Amniotic epithelial cell (primary cell): ENCODE measurements around the gene ZFHX3.

Experiments
- DNase-seq: peaks from one replicate; pipeline ENCODE4 v3.0.0-alpha.2; 2010; ENCODE audit warnings: low read depth

Gene ZFHX3

GRCh38 chr16:72873853-72874252 is 174.1 kb downstream of the ZFHX3 start:
- DNase-seq: no peak

DNA sequence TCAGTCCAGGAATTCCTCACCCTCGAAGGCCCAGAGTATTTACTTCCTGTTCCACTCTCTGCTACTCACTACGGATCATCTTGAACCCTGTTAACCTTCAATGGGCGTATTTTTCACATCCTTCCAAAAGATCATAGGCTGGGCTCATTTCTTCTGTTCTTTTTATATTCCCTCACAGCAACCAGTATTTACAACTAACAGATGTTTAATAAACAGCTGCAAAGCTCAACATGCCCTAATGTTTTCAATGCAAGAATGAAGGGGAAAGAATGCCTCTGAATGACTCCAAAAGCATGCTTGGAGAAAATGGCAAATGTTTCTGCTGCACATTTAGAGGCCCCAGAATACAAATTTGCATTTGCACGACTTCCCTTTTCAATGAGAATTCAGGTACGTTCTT is 174.9 kb downstream of the ZFHX3 start:
- no peak for DNase-seq

- no peak for DNase-seq
Observed at GRCh38 chr16:72865835-72866234, 182.1 kb downstream of the ZFHX3 start.

- DNase-seq: no peak
Observed at GRCh38 chr16:72865258-72865657, 182.7 kb downstream of the ZFHX3 start.

DNA sequence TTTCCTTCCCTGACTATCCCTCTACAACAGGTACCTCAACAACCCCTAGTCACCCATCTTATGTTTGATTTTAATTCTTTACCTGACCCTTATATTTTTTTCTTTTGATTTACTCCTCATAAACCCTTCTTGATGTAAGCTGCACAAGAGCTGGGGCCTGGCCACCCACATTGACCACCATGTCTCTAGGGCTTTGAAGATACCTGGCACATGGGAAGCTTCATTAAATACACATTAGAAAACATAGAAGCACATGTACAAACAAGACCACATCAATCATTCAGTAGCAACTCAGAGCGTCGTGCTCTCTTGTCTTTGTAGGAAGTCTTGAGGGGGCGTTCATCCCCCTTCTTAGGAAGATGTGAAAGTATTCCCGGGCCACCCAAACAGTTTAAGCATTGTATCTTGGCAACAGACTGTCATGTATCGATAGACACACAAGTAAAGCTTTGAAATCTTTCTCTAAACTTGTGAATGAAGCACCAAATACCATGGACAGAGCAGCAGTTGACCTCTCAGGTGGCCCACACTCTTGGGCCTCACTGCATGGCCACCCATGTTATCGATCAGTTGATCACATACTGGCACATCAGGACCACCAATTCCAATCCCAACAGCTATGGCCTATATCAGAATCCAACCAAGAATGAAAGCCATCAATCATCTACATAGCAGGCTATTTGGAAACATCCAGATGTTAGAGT is 183.6 kb downstream of the ZFHX3 start:
- DNase-seq: no peak

DNA sequence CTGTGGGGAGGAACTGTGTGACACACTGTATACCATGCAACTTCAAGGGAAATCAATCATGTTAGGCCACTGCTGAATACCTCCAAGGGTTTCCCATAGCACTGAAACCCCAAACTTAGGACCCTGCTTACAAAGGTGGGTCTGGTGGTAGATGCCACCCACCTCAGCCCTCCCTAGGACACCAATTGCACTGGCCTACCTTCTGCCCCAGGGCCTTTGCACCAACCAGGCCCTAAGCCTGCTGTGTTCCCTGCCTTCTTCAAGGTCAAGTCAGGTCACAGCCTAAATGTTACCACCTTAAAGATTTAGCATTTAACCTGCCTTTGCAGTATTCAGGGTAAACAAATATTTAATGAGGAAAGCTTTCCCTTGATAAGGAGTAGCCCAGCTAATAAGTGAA is 185.8 kb downstream of the ZFHX3 start:
- no peak for DNase-seq

DNA sequence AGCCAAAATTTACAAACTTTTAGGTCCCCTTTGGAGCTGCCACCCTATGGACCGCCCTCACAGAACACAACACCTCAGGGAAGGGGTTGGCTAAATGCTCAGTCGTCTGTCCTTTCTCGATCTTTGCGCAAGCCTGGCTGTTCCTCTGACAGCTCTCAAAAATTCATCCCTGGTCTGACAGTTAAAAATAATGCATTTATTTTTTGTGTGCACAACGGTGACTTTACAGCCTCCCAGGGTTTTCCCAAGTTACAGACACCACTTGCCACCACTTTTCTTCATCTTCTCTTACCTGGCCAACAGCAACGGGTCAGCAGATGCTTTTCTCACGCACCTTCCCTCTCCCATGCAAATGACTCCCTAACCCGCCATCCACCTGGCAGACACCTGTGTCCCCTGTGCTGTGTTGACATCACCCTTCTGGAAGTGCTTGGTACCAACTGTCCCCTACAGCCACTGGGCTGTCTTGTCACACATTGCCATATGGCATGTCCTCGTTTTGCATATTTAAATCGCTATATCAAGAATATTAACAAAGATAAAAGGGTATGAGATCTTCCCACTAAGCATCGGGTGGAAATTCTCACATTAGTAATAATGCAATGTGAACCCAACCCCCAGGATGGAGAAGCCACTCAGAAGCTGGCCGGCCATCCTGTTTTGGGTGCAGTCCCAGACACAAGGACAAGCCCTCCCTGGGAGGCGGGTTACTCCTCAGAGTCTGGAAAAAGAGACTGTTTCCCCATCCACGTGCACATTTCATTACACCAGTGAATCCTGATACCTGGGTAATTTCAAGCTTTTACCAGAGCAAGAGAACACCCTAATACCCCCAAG is 187.0 kb downstream of the ZFHX3 start:
- DNase-seq: no peak

GRCh38 chr16:72859581-72859980 is 188.3 kb downstream of the ZFHX3 start:
- no peak for DNase-seq

- DNase-seq: peak; percentile 46
Observed at GRCh38 chr16:72858665-72859493, 189.0 kb downstream of the ZFHX3 start.

- no peak for DNase-seq
Observed at GRCh38 chr16:72857834-72858664, 189.9 kb downstream of the ZFHX3 start.

GRCh38 chr16:72856797-72857196 is 191.1 kb downstream of the ZFHX3 start:
- no peak for DNase-seq

DNA sequence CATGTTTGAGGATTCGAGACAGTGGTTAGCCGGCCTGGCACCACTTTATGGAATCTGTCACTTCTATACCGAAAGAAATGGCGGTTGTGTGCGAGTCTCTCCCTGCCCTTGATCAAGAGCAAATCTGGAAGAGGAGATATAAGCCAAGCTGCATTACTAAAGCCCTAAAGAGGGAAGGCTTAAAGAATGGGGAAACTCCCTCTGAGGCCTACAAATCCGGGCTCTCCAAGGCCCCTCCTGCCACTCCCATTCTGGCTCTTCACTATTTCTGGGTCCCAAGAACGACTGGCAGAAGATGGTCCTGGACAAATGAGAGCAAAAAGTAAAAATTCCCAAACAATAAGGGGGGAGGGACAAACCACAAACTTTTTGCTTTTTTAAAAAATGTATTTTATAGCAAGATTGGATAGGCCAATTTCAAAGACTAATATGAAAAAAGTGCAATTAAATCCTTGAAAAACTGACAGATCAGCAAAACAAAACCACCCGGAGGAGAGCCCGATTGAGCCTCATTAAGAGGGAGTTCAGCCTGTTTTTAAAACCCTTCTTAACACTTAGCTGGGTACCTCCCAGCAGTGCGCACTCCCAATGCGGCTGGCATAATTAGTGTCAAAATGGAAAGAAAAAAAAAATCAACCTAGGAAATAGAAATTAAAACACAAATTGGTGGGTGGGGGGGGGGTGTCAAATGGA is 193.5 kb downstream of the ZFHX3 start:
- DNase-seq: no peak

DNA sequence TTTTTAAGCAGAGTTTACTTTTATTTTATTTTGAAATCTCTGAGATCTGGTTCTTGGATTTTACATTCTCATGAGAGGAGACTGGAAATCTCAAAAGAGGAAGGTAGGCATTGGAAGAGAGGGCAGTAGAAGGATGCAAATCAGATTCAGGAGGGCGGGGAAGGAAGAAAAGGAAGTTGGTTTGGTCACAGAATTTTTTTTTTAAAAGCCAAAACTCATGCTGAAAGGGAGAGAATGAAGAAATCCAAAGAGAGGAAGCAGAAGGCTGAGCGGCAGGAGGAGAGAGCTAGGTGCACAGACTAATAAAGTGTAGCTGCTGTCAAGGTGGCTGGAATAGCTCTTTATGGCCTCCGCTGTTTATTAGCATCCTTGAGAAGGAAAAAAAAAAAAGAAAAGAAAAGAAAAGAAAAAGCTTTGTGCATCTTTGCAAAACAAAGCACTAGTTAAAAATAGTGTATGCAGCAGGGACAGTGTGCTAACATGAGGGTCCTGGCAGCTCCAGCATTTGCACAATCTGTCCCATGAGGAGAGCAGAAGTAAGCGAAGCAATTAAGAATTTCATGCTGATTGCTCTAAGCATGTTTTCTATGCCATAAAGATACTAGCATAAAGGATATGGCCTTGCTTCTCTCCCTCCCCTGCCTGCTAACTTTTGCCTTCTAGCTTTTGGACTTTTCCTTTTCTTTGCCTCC is 194.2 kb downstream of the ZFHX3 start:
- no peak for DNase-seq

DNA sequence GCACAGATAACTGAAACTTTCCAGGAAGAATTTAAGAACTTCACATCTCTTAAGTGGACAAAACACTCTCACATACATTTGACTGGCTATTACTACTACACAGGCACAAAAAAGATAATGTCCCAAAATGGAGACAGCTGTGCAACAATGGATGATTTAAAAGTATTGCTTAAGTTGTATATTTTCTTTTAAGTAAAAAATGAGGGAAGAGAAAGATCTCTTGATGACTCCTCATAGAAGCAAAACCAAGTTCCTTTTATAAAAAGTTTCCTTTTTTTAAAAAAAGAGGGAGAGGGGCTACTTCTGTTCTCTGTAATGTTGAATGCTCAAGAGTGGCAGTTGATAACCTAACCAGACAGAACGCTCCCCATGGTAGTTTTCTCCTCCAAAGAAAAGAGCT is 195.5 kb downstream of the ZFHX3 start:
- DNase-seq: no peak

- DNase-seq: no peak
Observed at GRCh38 chr16:72850853-72851252, 197.1 kb downstream of the ZFHX3 start.

- no peak for DNase-seq
Observed at GRCh38 chr16:72850021-72850420, 197.9 kb downstream of the ZFHX3 start.

DNA sequence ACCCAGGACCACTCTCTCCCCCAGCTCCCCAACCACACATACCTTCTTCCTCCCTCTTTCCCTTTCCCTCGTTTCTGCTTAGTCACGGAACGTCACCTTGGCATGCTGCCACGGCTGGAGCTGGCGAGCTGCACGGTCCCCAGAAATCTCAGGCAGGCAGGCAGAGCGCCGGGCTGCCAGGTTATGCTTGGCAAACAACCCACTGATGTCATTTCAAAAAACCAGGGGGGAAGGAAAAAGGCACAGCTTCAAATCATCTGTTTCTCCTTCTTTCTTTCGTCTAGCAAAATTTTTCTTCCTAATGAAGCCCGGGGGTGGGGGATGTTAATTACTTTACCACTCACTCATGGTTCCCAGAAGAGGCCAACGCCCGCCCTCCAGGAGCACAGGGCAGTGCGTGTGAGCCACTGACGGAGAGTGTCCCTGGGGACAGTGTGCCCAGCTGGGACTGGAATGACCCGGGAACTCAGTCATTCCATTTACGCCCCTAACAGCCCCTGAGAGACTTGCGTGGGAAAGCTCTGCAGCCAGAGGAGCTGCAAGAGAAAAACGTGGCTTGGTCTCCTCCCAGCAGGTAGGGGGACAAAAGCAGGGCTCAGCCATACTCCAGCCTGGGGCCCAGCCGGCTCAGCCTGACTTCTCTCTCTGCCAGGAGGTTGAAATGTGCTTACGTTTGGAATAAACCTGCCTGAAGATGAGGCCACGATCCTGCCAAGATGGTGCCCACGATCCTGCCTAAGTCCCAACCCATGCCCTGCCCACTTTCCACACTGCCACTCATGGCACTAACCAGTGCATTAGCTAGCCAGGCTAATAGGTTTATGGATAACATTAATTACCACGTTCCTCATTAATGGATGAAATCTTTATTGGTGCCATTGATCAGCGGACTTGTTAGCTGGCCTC is 198.9 kb downstream of the ZFHX3 start:
- DNase-seq: peak; percentile 78

DNA sequence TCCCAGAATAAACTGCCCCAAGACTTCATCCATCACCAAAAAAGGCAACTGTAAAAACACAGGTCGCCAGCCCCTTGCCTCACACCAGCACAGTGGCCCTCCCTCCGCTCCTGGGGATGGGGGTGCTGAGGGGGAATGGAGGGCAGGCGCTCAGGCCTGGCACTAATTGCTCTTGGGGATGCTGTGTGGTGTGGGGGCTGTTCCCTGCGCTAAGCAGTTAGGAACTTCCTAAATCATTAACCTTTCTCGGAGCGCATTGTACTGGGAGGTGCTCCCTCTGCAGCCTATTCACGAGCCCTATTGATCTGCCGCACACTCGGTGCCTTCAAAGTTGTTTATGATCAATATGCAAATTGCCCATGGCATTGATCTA is 199.9 kb downstream of the ZFHX3 start:
- DNase-seq: no peak

DNA sequence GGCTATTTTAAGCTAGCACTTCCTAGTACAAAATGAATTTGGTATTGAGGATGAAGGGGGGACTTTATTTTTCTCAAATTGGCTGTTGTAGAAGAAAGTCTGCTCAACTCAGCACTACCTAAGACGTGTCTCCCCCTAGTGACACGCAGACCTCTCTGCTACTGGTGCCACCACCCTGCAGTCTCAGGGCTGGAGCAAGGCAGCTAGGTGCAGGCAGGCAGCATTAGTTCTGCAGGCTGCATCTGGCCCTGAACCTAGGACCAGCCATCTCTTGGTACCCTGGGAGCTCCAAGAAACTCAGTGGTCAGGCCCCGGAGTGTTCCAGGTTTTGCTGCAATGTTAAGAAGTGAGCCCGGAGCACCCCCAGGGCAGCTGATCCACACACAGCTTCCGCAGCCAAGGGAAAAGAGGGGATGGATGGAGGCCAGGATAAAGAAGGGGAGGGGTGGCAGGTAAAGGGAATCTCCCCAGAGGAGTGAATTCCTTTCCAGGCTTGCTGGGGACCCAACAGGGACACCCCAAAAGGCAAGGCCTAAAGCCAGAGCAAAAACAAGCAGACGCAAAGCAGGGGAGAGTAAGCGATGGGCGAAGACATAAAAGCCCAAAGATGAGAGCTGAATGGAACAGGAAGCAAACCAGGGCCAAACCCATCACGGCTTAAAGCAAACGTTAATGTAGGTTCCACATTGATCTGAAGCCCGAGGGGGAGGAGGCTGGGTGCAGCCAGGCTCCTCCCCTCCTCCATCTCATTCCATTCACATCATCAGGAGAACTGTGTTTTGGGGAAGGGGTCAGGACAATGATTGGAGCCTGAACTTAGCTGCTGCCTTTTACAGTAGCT is 200.5 kb downstream of the ZFHX3 start:
- DNase-seq: peak; percentile 17
